ENCODE measurements around the gene TRPM8.

GRCh38 chr2:233936089-233936488, 18.9 kb downstream of the TRPM8 start:
- TF ChIP-seq, protein P1, sequence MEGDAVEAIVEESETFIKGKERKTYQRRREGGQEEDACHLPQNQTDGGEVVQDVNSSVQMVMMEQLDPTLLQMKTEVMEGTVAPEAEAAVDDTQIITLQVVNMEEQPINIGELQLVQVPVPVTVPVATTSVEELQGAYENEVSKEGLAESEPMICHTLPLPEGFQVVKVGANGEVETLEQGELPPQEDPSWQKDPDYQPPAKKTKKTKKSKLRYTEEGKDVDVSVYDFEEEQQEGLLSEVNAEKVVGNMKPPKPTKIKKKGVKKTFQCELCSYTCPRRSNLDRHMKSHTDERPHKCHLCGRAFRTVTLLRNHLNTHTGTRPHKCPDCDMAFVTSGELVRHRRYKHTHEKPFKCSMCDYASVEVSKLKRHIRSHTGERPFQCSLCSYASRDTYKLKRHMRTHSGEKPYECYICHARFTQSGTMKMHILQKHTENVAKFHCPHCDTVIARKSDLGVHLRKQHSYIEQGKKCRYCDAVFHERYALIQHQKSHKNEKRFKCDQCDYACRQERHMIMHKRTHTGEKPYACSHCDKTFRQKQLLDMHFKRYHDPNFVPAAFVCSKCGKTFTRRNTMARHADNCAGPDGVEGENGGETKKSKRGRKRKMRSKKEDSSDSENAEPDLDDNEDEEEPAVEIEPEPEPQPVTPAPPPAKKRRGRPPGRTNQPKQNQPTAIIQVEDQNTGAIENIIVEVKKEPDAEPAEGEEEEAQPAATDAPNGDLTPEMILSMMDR (IDR thresholded peaks at IDR 0.05) = no peak
- no peak for TF ChIP-seq POLR2A (IDR thresholded peaks at IDR 0.05)
